ENCODE measurements around the gene ZNRF3.
"Not testable (repeated sequence)": the region's sequence is repeated elsewhere in the genome, so short reads cannot be mapped to it uniquely, and the experiment has no call there.

Gene ZNRF3

GRCh38 chr22:29037340-29037932 is 154.1 kb downstream of the ZNRF3 start:
- Histone ChIP-seq H3K4me1 (ENCODE audit: control insufficient read depth, insufficient read depth, low read length) (peaks cover 10% of the 10 kb centered on the region), H3K9ac (ENCODE audit: low read length) (peak overlapping the region; percentile 2), H3K36me3 (ENCODE audit: control insufficient read depth, insufficient read depth, low read length) (no peaks in the 10 kb centered on the region), H3K4me3 (ENCODE audit: low read length) (no peak overlapping the region), H3K27ac (ENCODE audit: low read depth, low read length) (no peak overlapping the region), H3K27me3 (ENCODE audit: control insufficient read depth, insufficient read depth, low read length) (no peaks in the 10 kb centered on the region)

GRCh38 chr22:29039148-29039547 is 155.8 kb downstream of the ZNRF3 start:
- Histone ChIP-seq H3K4me3 (ENCODE audit: low read length) (no peak overlapping the region), H3K4me1 (ENCODE audit: control insufficient read depth, insufficient read depth, low read length) (peaks cover 5% of the 10 kb centered on the region), H3K27me3 (ENCODE audit: control insufficient read depth, insufficient read depth, low read length) (no peaks in the 10 kb centered on the region), H3K36me3 (ENCODE audit: control insufficient read depth, insufficient read depth, low read length) (no peaks in the 10 kb centered on the region), H3K9ac (ENCODE audit: low read length) (no peak overlapping the region), H3K27ac (ENCODE audit: low read depth, low read length) (no peak overlapping the region)

GRCh38 chr22:29039684-29040083 is 156.3 kb downstream of the ZNRF3 start:
- H3K9ac ChIP-seq (ENCODE audit: low read length); H3K4me1 ChIP-seq (ENCODE audit: control insufficient read depth, insufficient read depth, low read length); H3K4me3 ChIP-seq (ENCODE audit: low read length); H3K36me3 ChIP-seq (ENCODE audit: control insufficient read depth, insufficient read depth, low read length); H3K27me3 ChIP-seq (ENCODE audit: control insufficient read depth, insufficient read depth, low read length); H3K27ac ChIP-seq (ENCODE audit: low read depth, low read length): not testable (repeated sequence)

GRCh38 chr22:29040385-29041275 is 157.3 kb downstream of the ZNRF3 start:
- peaks cover 5% of the 10 kb centered on the region for H3K4me1 ChIP-seq (ENCODE audit: control insufficient read depth, insufficient read depth, low read length)
- no peak overlapping the region for H3K27ac ChIP-seq (ENCODE audit: low read depth, low read length)
- no peak overlapping the region for H3K4me3 ChIP-seq (ENCODE audit: low read length)

GRCh38 chr22:29041408-29041807 is 158.0 kb downstream of the ZNRF3 start:
- H3K4me3 ChIP-seq (ENCODE audit: low read length), result no peak overlapping the region
- peaks cover 5% of the 10 kb centered on the region for H3K4me1 ChIP-seq (ENCODE audit: control insufficient read depth, insufficient read depth, low read length)
- H3K9ac ChIP-seq (ENCODE audit: low read length), result no peak overlapping the region
- H3K27ac ChIP-seq (ENCODE audit: low read depth, low read length), result no peak overlapping the region
- no peaks in the 10 kb centered on the region for H3K27me3 ChIP-seq (ENCODE audit: control insufficient read depth, insufficient read depth, low read length)
- H3K36me3 ChIP-seq (ENCODE audit: control insufficient read depth, insufficient read depth, low read length), result peaks cover 7% of the 10 kb centered on the region

More at GRCh38 chr22:29040385-29041275, 157.3 kb downstream of the ZNRF3 start:
- H3K27me3 ChIP-seq (ENCODE audit: control insufficient read depth, insufficient read depth, low read length), result no peaks in the 10 kb centered on the region
- H3K36me3 ChIP-seq (ENCODE audit: control insufficient read depth, insufficient read depth, low read length), result peaks cover 3% of the 10 kb centered on the region
- no peak overlapping the region for H3K9ac ChIP-seq (ENCODE audit: low read length)

- Histone ChIP-seq H3K9ac (ENCODE audit: low read length) (no peak overlapping the region), H3K36me3 (ENCODE audit: control insufficient read depth, insufficient read depth, low read length) (peaks cover 7% of the 10 kb centered on the region), H3K4me1 (ENCODE audit: control insufficient read depth, insufficient read depth, low read length) (peaks cover 5% of the 10 kb centered on the region), H3K4me3 (ENCODE audit: low read length) (no peak overlapping the region), H3K27ac (ENCODE audit: low read depth, low read length) (peak overlapping the region; percentile 12), H3K27me3 (ENCODE audit: control insufficient read depth, insufficient read depth, low read length) (no peaks in the 10 kb centered on the region)
Measured at GRCh38 chr22:29043906-29044575, 160.7 kb downstream of the ZNRF3 start.

- peaks cover 7% of the 10 kb centered on the region for H3K36me3 ChIP-seq (ENCODE audit: control insufficient read depth, insufficient read depth, low read length)
Measured at GRCh38 chr22:29044657-29045176, 161.3 kb downstream of the ZNRF3 start.

GRCh38 chr22:29048822-29049654 is 165.7 kb downstream of the ZNRF3 start:
- Histone ChIP-seq H3K27ac (ENCODE audit: low read depth, low read length) (no peak overlapping the region), H3K27me3 (ENCODE audit: control insufficient read depth, insufficient read depth, low read length) (no peaks in the 10 kb centered on the region), H3K36me3 (ENCODE audit: control insufficient read depth, insufficient read depth, low read length) (peaks cover 7% of the 10 kb centered on the region), H3K9ac (ENCODE audit: low read length) (no peak overlapping the region), H3K4me1 (ENCODE audit: control insufficient read depth, insufficient read depth, low read length) (no peaks in the 10 kb centered on the region), H3K4me3 (ENCODE audit: low read length) (no peak overlapping the region)

More at GRCh38 chr22:29044657-29045176, 161.3 kb downstream of the ZNRF3 start:
- H3K27me3 ChIP-seq (ENCODE audit: control insufficient read depth, insufficient read depth, low read length), result no peaks in the 10 kb centered on the region
- H3K4me3 ChIP-seq (ENCODE audit: low read length), result no peak overlapping the region
- H3K4me1 ChIP-seq (ENCODE audit: control insufficient read depth, insufficient read depth, low read length), result peaks cover 5% of the 10 kb centered on the region
- H3K9ac ChIP-seq (ENCODE audit: low read length), result no peak overlapping the region
- H3K27ac ChIP-seq (ENCODE audit: low read depth, low read length), result peak overlapping the region; percentile 12

- no peak overlapping the region for H3K27ac ChIP-seq (ENCODE audit: low read depth, low read length)
- H3K27me3 ChIP-seq (ENCODE audit: control insufficient read depth, insufficient read depth, low read length), result no peaks in the 10 kb centered on the region
- H3K4me1 ChIP-seq (ENCODE audit: control insufficient read depth, insufficient read depth, low read length), result no peaks in the 10 kb centered on the region
- peaks cover 4% of the 10 kb centered on the region for H3K36me3 ChIP-seq (ENCODE audit: control insufficient read depth, insufficient read depth, low read length)
- H3K4me3 ChIP-seq (ENCODE audit: low read length), result no peak overlapping the region
- no peak overlapping the region for H3K9ac ChIP-seq (ENCODE audit: low read length)
Measured at GRCh38 chr22:29049655-29050263, 166.4 kb downstream of the ZNRF3 start.

- no peak overlapping the region for H3K4me3 ChIP-seq (ENCODE audit: low read length)
- H3K27me3 ChIP-seq (ENCODE audit: control insufficient read depth, insufficient read depth, low read length), result no peaks in the 10 kb centered on the region
Measured at GRCh38 chr22:29050457-29050856, 167.1 kb downstream of the ZNRF3 start.

GRCh38 chr22:29053048-29053702 is 169.8 kb downstream of the ZNRF3 start:
- H3K36me3 ChIP-seq (ENCODE audit: control insufficient read depth, insufficient read depth, low read length), result no peaks in the 10 kb centered on the region
- H3K9ac ChIP-seq (ENCODE audit: low read length), result no peak overlapping the region
- H3K27ac ChIP-seq (ENCODE audit: low read depth, low read length), result no peak overlapping the region
- no peaks in the 10 kb centered on the region for H3K27me3 ChIP-seq (ENCODE audit: control insufficient read depth, insufficient read depth, low read length)
- H3K4me1 ChIP-seq (ENCODE audit: control insufficient read depth, insufficient read depth, low read length), result no peaks in the 10 kb centered on the region
- no peak overlapping the region for H3K4me3 ChIP-seq (ENCODE audit: low read length)

More at GRCh38 chr22:29050457-29050856, 167.1 kb downstream of the ZNRF3 start:
- Histone ChIP-seq H3K27ac (ENCODE audit: low read depth, low read length) (no peak overlapping the region), H3K36me3 (ENCODE audit: control insufficient read depth, insufficient read depth, low read length) (peaks cover 4% of the 10 kb centered on the region), H3K9ac (ENCODE audit: low read length) (no peak overlapping the region), H3K4me1 (ENCODE audit: control insufficient read depth, insufficient read depth, low read length) (no peaks in the 10 kb centered on the region)
